ENCODE results near the gene OPN1SW. TPM values are rescaled to one million over a fixed set of nuclear protein-coding genes. Genes with fewer than 3 reads are reported as not detected.
A peak's percentile ranks its signal among the peaks of the same experiment; 100 is the strongest.

The OPN1SW gene
- total and polyA plus RNA-seq, 9 of the 15 experiments (the other 6 are each of a cell fraction or from before 2014, with no cell fraction given): 0.84 to 1.0 TPM; not detected in 7

GRCh38 chr7:128777156-128778123 is 1.8 kb upstream of the OPN1SW start (continued):
- TF ChIP-seq ESRRB (CRISPR knock-in tag; IDR thresholded peaks at IDR 0.05; ENCODE audit: borderline replicate concordance): no peak
- no peak for TF ChIP-seq TCFL5 (CRISPR knock-in tag; conservative IDR thresholded peaks at IDR 0.05)
- TF ChIP-seq PBX2 (CRISPR knock-in tag; IDR thresholded peaks at IDR 0.05; ENCODE audit: low read depth): no peak
- TF ChIP-seq PBX2 (tag; conservative IDR thresholded peaks at IDR 0.05; ENCODE audit: low read depth): no peak
- TF ChIP-seq MXI1 (IDR thresholded peaks at IDR 0.05; ENCODE audit: low read depth, low read length): no peak
- no peak for TF ChIP-seq ARID2 (IDR thresholded peaks at IDR 0.05)
- no peak for TF ChIP-seq MEIS2 (IDR thresholded peaks at IDR 0.05; ENCODE audit: partially characterized antibody)
- TF ChIP-seq USF2 (CRISPR knock-in tag; IDR thresholded peaks at IDR 0.05): no peak
- TF ChIP-seq RBM17 (IDR thresholded peaks at IDR 0.05; ENCODE audit: borderline replicate concordance, low read depth, low read length): no peak
- 0 out of 2 replicates have a peak, but pooled peaks have one; percentile 19 for TF ChIP-seq CC2D1A (IDR thresholded peaks at IDR 0.05)
- TF ChIP-seq BRF1 (IDR thresholded peaks at IDR 0.05; ENCODE audit: borderline replicate concordance, extremely low read depth, insufficient read length): no peak
- TF ChIP-seq KHSRP (IDR thresholded peaks at IDR 0.05): no peak
- no peak for TF ChIP-seq PTBP1 (IDR thresholded peaks at IDR 0.05; ENCODE audit: low read depth, low read length)
- TF ChIP-seq, protein P1, sequence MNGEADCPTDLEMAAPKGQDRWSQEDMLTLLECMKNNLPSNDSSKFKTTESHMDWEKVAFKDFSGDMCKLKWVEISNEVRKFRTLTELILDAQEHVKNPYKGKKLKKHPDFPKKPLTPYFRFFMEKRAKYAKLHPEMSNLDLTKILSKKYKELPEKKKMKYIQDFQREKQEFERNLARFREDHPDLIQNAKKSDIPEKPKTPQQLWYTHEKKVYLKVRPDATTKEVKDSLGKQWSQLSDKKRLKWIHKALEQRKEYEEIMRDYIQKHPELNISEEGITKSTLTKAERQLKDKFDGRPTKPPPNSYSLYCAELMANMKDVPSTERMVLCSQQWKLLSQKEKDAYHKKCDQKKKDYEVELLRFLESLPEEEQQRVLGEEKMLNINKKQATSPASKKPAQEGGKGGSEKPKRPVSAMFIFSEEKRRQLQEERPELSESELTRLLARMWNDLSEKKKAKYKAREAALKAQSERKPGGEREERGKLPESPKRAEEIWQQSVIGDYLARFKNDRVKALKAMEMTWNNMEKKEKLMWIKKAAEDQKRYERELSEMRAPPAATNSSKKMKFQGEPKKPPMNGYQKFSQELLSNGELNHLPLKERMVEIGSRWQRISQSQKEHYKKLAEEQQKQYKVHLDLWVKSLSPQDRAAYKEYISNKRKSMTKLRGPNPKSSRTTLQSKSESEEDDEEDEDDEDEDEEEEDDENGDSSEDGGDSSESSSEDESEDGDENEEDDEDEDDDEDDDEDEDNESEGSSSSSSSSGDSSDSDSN (IDR thresholded peaks at IDR 0.05; ENCODE audit: borderline replicate concordance in 1 of 2, low read depth in 2 of 2, low read length in 2 of 2): no peak
- no peak for TF ChIP-seq SMAD4 (CRISPR knock-in tag; conservative IDR thresholded peaks at IDR 0.05)
- TF ChIP-seq FOSL1 (tag; conservative IDR thresholded peaks at IDR 0.05): peak; percentile 99
- TF ChIP-seq RBFOX2 (IDR thresholded peaks at IDR 0.05; ENCODE audit: low read depth, low read length): no peak
- TF ChIP-seq PHB (CRISPR knock-in tag; IDR thresholded peaks at IDR 0.05): no peak
- 0 out of 2 replicates have a peak, but pooled peaks have one; percentile 33 for TF ChIP-seq HMBOX1 (IDR thresholded peaks at IDR 0.05)
- peak; percentile 92 for TF ChIP-seq SMARCA4 (IDR thresholded peaks at IDR 0.05)
- TF ChIP-seq NUFIP1 (IDR thresholded peaks at IDR 0.05; ENCODE audit: partially characterized antibody): no peak
- TF ChIP-seq HDAC6 (IDR thresholded peaks at IDR 0.05; ENCODE audit: low read depth, low read length): no peak

Measured in K562 (cell line).